Right lobe of liver (tissue), 6 donors: Measurements from ENCODE around the gene C16orf87. TPM values are rescaled to one million over a fixed set of nuclear protein-coding genes. Genes with fewer than 3 reads are reported as not detected.

Experiments
- ATAC-seq, 4 donors: fragments of 200-7000 bp; cut with Tn5 transposase; one replicate each; pipeline ENCODE4 v1.9.1; 2020; ENCODE audit warnings: mild to moderate bottlenecking in 4 of 4, moderate library complexity in 4 of 4
- DNase-seq, 3 donors: peaks; one replicate each; pipeline ENCODE4 v3.0.0-alpha.2; 2020
- H3K27ac ChIP-seq, 3 donors: fragments of 200-600 bp; one replicate each; pipeline ENCODE4 v1.8.0; 2022
- H3K27me3 ChIP-seq, 2 donors: fragments of 200-600 bp; one replicate each; pipeline ENCODE4 v1.8.0; 2022
- H3K36me3 ChIP-seq, 4 donors: fragments of 200-600 bp; sonication (generic) in 1 of 4; one replicate each; pipeline versions ENCODE4 v1.5.1 to v1.8.0; 2017 to 2022; ENCODE audit warnings: control low read depth in 1 of 4
- H3K4me1 ChIP-seq, 4 donors: fragments of 200-600 bp; sonication (generic) in 1 of 4; one replicate each; pipeline versions ENCODE4 v1.5.1 to v1.8.0; 2017 to 2022; ENCODE audit warnings: control low read depth in 1 of 4
- H3K4me3 ChIP-seq, 3 donors: fragments of 200-600 bp; one replicate each; pipeline ENCODE4 v1.8.0; 2022
- H3K9me3 ChIP-seq, 4 donors: fragments of 200-600 bp; sonication (generic) in 1 of 4; one replicate each; pipeline versions ENCODE4 v1.5.1 to v1.8.0; 2017 to 2022; ENCODE audit warnings: control low read depth in 1 of 4
- POLR2A ChIP-seq: fragments of 450-650 bp; IDR thresholded peaks from one replicate; pipeline ENCODE4 v1.6.1; 2017; ENCODE audit warnings: antibody characterized with exemption, mild to moderate bottlenecking
- WGBS: methylation state at CpG from one replicate; pipeline ENCODE4 v1.1.6; 2018; ENCODE audit warnings: low coverage, low lambda C conversion rate; ENCODE audit not compliant: insufficient coverage; ENCODE audit errors: missing lambda C conversion rate; 5-methylcytosine and 5-hydroxymethylcytosine counted together
- intact Hi-C, 2 donors: fragments of 100-400 bp; cut with DNase I; formaldehyde crosslinking; loops; one replicate each; pipeline versions ENCODE4 v1.11.2 to v1.14.1; 2022
- total RNA-seq, 6 experiments: library from RNA; depleted of rRNA in 2 of 6; stranded (reverse); fragments of >200 nt in 2 of 6; fragmentation: NEBNext Ultra II Directional in 3 of 6; extraction: Animal tissue kit (Norgen Biotek cat#: 25700) in 3 of 6; gene quantifications; one replicate each; pipeline versions ENCODE4 v1.1.0 to v1.2.4, GENCODE V29; 2016 to 2023
- TF ChIP-seq, protein P1 (sequence below), 4 donors: fragments of 200-600 bp in 3 of 4; fragments of 450-650 bp in 1 of 4; IDR thresholded peaks; one replicate each; pipeline versions ENCODE4 v1.5.1 to v1.8.0; 2016 to 2022; ENCODE audit warnings: antibody characterized with exemption in 4 of 4, mild to moderate bottlenecking in 2 of 4
- donor health status: DM: no; HTN: yes; CAD: no.
- donor health status: DM: no; HTN: no; CAD: no.
- donor health status: DM: no; HTN: no; CAD: no.
- donor health status: DM: no; HTN: yes; CAD: no.
- donor health status: DM: no; HTN: yes; CAD: no.

C16orf87 gene
- total RNA-seq, 6 experiments from 2014 or later: 5.5 to 9.8 (median 7.4) TPM

DNA sequence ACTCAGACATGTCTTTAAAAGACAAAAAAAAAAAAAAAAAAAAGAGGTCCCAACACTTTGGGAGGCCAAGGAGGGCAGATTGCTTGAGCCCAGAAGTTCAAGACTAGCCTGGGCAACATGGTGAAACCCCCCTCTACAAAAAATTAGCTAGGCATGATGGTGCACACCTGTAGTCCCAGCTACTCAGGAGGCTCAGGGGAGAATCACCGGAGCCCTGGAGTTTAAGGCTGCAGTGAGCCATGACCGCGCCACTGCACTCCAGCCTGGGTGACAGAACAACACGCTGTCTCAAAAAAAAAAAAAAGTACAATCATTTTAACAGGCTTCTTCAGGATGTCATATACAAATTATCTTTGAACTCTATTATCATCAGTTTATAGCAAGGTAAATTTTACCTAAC is 22.0 kb downstream of the C16orf87 start:
- Histone ChIP-seq H3K9me3 (no peaks in the 10 kb centered on the region), H3K27ac (no peak overlapping the region), H3K27me3 (no peaks in the 10 kb centered on the region), H3K36me3 (no peaks in the 10 kb centered on the region), H3K4me3 (no peak overlapping the region), H3K4me1 (peaks cover 0 to 20% (median 0%) of the 10 kb centered on the region in 4 donors)
- ATAC-seq (no peak), DNase-seq (no peak)
- 92% methylated on average over 4 of the region's 4 CpGs for WGBS
- TF ChIP-seq, protein P1, sequence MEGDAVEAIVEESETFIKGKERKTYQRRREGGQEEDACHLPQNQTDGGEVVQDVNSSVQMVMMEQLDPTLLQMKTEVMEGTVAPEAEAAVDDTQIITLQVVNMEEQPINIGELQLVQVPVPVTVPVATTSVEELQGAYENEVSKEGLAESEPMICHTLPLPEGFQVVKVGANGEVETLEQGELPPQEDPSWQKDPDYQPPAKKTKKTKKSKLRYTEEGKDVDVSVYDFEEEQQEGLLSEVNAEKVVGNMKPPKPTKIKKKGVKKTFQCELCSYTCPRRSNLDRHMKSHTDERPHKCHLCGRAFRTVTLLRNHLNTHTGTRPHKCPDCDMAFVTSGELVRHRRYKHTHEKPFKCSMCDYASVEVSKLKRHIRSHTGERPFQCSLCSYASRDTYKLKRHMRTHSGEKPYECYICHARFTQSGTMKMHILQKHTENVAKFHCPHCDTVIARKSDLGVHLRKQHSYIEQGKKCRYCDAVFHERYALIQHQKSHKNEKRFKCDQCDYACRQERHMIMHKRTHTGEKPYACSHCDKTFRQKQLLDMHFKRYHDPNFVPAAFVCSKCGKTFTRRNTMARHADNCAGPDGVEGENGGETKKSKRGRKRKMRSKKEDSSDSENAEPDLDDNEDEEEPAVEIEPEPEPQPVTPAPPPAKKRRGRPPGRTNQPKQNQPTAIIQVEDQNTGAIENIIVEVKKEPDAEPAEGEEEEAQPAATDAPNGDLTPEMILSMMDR (IDR thresholded peaks at IDR 0.05): no peak
- no peak for TF ChIP-seq POLR2A
- intact Hi-C loops: no loop called here

DNA sequence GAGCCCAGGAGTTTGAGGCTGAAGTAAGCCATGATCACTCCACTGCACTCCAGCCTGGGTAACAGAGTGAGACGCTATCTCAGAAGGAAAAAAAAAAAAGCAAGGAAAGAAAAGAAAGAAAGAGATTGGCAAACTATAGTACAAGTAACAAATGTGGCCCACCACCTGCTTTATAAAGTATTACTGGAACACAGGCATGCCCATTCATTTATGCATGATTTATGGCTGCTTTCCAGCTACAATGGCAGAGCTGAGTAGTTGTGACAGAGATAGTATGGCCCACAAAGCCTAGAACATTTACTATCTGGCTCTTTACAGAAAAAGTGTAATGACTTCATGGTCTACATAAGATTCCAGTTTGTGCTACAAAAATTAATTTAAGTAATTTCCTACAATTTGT is 23.6 kb downstream of the C16orf87 start:
- 100% methylated on average over 1 of the region's 1 CpG for WGBS
- no peaks in the 10 kb centered on the region for H3K27me3 ChIP-seq

DNA sequence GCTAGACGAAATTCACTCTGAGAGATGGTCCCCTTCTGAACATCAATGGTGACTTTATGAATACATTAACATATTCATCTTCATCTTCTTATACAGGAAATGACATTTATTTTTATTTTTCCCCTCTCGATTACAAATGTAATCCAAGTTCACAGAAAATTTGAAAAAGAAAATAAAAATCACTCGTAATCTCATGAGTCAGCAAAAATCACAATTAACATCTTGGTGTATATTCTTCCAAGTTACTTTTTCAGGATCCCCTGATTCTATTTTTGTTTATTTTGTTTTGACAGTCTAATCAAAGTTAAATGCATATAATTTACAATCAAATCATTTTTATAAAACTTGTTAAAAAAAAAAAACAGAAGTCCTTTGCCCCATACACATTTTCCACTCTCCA is 27.6 kb downstream of the C16orf87 start:
- ATAC-seq (no peak), DNase-seq (no peak)
- no peak overlapping the region for H3K27ac ChIP-seq
- WGBS: 61% methylated on average over 3 of the region's 3 CpGs
- no peaks in the 10 kb centered on the region for H3K9me3 ChIP-seq
- TF ChIP-seq POLR2A: no peak
- TF ChIP-seq, protein P1 (IDR thresholded peaks at IDR 0.05): no peak
- no peak overlapping the region for H3K4me3 ChIP-seq
- H3K4me1 ChIP-seq: no peaks in the 10 kb centered on the region
- H3K27me3 ChIP-seq: no peaks in the 10 kb centered on the region
- H3K36me3 ChIP-seq: no peaks in the 10 kb centered on the region
- intact Hi-C loops: no loop called here

More for the DNA sequence above, 23.6 kb downstream of the C16orf87 start:
- no peaks in the 10 kb centered on the region for H3K9me3 ChIP-seq
- ATAC-seq: no peak
- TF ChIP-seq, protein P1 (IDR thresholded peaks at IDR 0.05): no peak
- TF ChIP-seq POLR2A: no peak
- no peaks in the 10 kb centered on the region for H3K36me3 ChIP-seq
- no peak for DNase-seq
- H3K4me1 ChIP-seq: peaks cover 0 to 20% (median 0%) of the 10 kb centered on the region in 4 donors
- intact Hi-C loops: no loop called here
- no peak overlapping the region for H3K27ac ChIP-seq
- no peak overlapping the region for H3K4me3 ChIP-seq

- no peak overlapping the region for H3K27ac ChIP-seq
Measured at GRCh38 chr16:46801428-46802049, 29.4 kb downstream of the C16orf87 start.

More at GRCh38 chr16:46801428-46802049, 29.4 kb downstream of the C16orf87 start:
- Histone ChIP-seq H3K4me1 (no peaks in the 10 kb centered on the region), H3K9me3 (no peaks in the 10 kb centered on the region), H3K27me3 (no peaks in the 10 kb centered on the region), H3K36me3 (no peaks in the 10 kb centered on the region), H3K4me3 (no peak overlapping the region)
- TF ChIP-seq, protein P1 (IDR thresholded peaks at IDR 0.05): peak; percentile 29 to 43 (median 40)
- no peak for TF ChIP-seq POLR2A
- DNase-seq: no peak
- intact Hi-C loops: no loop called here
- ATAC-seq: peak in 3 of 4 donors; percentile 44 to 54 (median 44)
- WGBS: 72% methylated on average over 5 of the region's 5 CpGs
